ENCODE measurements around the gene EFNA4. TPM values are rescaled to one million over a fixed set of nuclear protein-coding genes. Genes with fewer than 3 reads are reported as not detected.

The EFNA4 gene
- polyA plus RNA-seq, 1 donor (not counting 4 experiments of a cell fraction or from before 2014, with no cell fraction given), result 7.6 TPM

- Histone ChIP-seq H3K27me3 (ENCODE audit: control insufficient read depth, extremely low read depth, insufficient read depth, low read length) (no peaks in the 10 kb centered on the region), H3K79me2 (ENCODE audit: control insufficient read depth, insufficient read depth, low read length) (no peaks in the 10 kb centered on the region), H3K4me1 (ENCODE audit: control insufficient read depth, extremely low read depth, insufficient read depth, low read length) (peaks cover 30% of the 10 kb centered on the region), H2AFZ (ENCODE audit: control insufficient read depth, low read length) (no peak overlapping the region), H3K9me3 (ENCODE audit: control insufficient read depth, low read depth, low read length) (no peaks in the 10 kb centered on the region), H3K9ac (ENCODE audit: control insufficient read depth, extremely low read depth, insufficient read depth, low read length) (no peak overlapping the region), H4K20me1 (ENCODE audit: control insufficient read depth, extremely low read depth, insufficient read depth, low read length) (no peaks in the 10 kb centered on the region), H3K27ac (ENCODE audit: control insufficient read depth, insufficient read depth, low read length) (no peak overlapping the region), H3K4me2 (ENCODE audit: control insufficient read depth, extremely low read depth, insufficient read depth, low read depth, low read length) (peak overlapping the region; percentile 43), H3K36me3 (ENCODE audit: control insufficient read depth in 2 of 2, extremely low read depth in 1 of 2, insufficient read depth in 2 of 2, low read length in 2 of 2) (peaks cover 3 to 8% of the 10 kb centered on the region in 2 experiments), H3K4me3 (ENCODE audit: control insufficient read depth in 2 of 3, extremely low read depth in 1 of 3, insufficient read depth in 2 of 3, low read depth in 1 of 3, low read length in 3 of 3) (no peak overlapping the region), H3K9me1 (ENCODE audit: control insufficient read depth, extremely low read depth, insufficient read depth, low read length) (no peaks in the 10 kb centered on the region)
- TF ChIP-seq EZH2 (IDR thresholded peaks at IDR 0.05; ENCODE audit: low read length) (no peak), CTCF (optimal IDR thresholded peaks at IDR 0.05 in 1 of 3, IDR thresholded peaks at IDR 0.05 in 1 of 3, conservative IDR thresholded peaks at IDR 0.05 in 1 of 3; ENCODE audit: extremely low read depth in 1 of 3, insufficient read depth in 2 of 3, low read length in 3 of 3) (no peak)
- no peak for DNase-seq (ENCODE audit: low read depth, low spot score)
- dilution Hi-C loops (cut with MboI; ENCODE audit: extremely low pct_ligation_motif_present, low sequenced_read_pairs), result no loop called here
- FAIRE-seq, result no peak
Measured at GRCh38 chr1:155022136-155022926, 41.2 kb upstream of the EFNA4 start.

DNA sequence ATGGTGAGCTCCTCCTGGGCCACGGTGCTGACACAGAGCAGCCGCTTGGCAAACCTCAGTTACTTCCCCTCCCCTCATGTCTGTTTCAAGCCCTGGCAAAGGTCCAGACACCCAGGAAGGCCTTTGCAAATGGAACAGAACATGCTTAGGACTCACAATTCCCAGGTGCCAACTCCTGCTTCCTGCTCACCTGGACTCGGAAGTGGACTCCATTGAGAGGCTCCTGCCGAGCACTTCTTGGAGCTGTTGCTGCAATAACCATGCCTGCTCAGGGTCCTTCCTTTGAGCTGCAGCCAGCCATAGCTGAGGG is 40.7 kb upstream of the EFNA4 start:
- peak; percentile 69 for FAIRE-seq

More for the DNA sequence above, 40.7 kb upstream of the EFNA4 start:
- dilution Hi-C loops (cut with MboI; ENCODE audit: extremely low pct_ligation_motif_present, low sequenced_read_pairs), result no loop called here
- H3K36me3 ChIP-seq (ENCODE audit: control insufficient read depth in 2 of 2, extremely low read depth in 1 of 2, insufficient read depth in 2 of 2, low read length in 2 of 2), result peaks cover 3 to 8% of the 10 kb centered on the region in 2 experiments
- H3K4me3 ChIP-seq (ENCODE audit: control insufficient read depth in 2 of 3, extremely low read depth in 1 of 3, insufficient read depth in 2 of 3, low read depth in 1 of 3, low read length in 3 of 3), result no peak overlapping the region
- H3K9me1 ChIP-seq (ENCODE audit: control insufficient read depth, extremely low read depth, insufficient read depth, low read length), result no peaks in the 10 kb centered on the region
- TF ChIP-seq CTCF (optimal IDR thresholded peaks at IDR 0.05 in 1 of 3, IDR thresholded peaks at IDR 0.05 in 1 of 3, conservative IDR thresholded peaks at IDR 0.05 in 1 of 3; ENCODE audit: extremely low read depth in 1 of 3, insufficient read depth in 2 of 3, low read length in 3 of 3) (no peak), EZH2 (IDR thresholded peaks at IDR 0.05; ENCODE audit: low read length) (no peak)
- H4K20me1 ChIP-seq (ENCODE audit: control insufficient read depth, extremely low read depth, insufficient read depth, low read length), result no peaks in the 10 kb centered on the region
- no peaks in the 10 kb centered on the region for H3K9me3 ChIP-seq (ENCODE audit: control insufficient read depth, low read depth, low read length)
- peak overlapping the region; percentile 43 for H3K4me2 ChIP-seq (ENCODE audit: control insufficient read depth, extremely low read depth, insufficient read depth, low read depth, low read length)
- no peaks in the 10 kb centered on the region for H3K27me3 ChIP-seq (ENCODE audit: control insufficient read depth, extremely low read depth, insufficient read depth, low read length)
- H3K79me2 ChIP-seq (ENCODE audit: control insufficient read depth, insufficient read depth, low read length), result no peaks in the 10 kb centered on the region
- H2AFZ ChIP-seq (ENCODE audit: control insufficient read depth, low read length), result no peak overlapping the region
- H3K9ac ChIP-seq (ENCODE audit: control insufficient read depth, extremely low read depth, insufficient read depth, low read length), result no peak overlapping the region
- no peak overlapping the region for H3K27ac ChIP-seq (ENCODE audit: control insufficient read depth, insufficient read depth, low read length)
- DNase-seq (ENCODE audit: low read depth, low spot score), result no peak
- H3K4me1 ChIP-seq (ENCODE audit: control insufficient read depth, extremely low read depth, insufficient read depth, low read length), result peaks cover 25% of the 10 kb centered on the region

All from keratinocyte (primary cell).